Lower leg skin (tissue), 3 donors: Measurements from ENCODE around the gene MRO.

ENCODE experiments used
- CTCF ChIP-seq, 3 donors: fragments of 450-650 bp; IDR thresholded peaks; one replicate each; pipeline ENCODE4 v1.5.1; 2016; ENCODE audit warnings: antibody characterized with exemption in 3 of 3, mild to moderate bottlenecking in 3 of 3, moderate library complexity in 2 of 3
- POLR2A ChIP-seq, 2 donors: fragments of 450-650 bp; IDR thresholded peaks; one replicate each; pipeline ENCODE4 v1.6.1; 2016 to 2017; ENCODE audit warnings: antibody characterized with exemption in 2 of 2, mild to moderate bottlenecking in 1 of 2, moderate library complexity in 1 of 2

DNA sequence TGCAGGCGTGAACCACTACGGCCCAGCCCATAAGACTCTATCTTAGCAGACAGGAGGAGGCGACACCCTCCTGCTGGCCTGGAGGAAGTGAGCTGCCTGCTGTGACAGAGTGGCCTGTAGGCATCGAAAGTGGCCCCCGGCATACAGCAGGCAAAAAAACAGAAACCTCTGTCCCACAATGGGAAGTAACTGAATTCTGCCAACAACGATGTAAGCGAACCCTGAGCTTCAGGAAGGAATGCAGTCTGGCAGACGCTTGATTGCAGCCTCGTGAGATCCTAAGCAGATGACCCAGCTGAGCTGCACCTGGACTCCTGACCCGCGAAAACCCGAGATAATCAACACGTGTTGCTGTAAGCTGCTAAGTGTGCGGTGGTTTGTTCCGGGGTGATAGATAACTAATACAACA, 13.6 kb downstream of the MRO start:
- TF ChIP-seq POLR2A (IDR thresholded peaks at IDR 0.05) (no peak), CTCF (IDR thresholded peaks at IDR 0.05) (no peak)
